ENCODE measurements around the gene PTPN18. TPM values are rescaled to one million over a fixed set of nuclear protein-coding genes. Genes with fewer than 3 reads are reported as not detected.

Gene PTPN18, protein sequence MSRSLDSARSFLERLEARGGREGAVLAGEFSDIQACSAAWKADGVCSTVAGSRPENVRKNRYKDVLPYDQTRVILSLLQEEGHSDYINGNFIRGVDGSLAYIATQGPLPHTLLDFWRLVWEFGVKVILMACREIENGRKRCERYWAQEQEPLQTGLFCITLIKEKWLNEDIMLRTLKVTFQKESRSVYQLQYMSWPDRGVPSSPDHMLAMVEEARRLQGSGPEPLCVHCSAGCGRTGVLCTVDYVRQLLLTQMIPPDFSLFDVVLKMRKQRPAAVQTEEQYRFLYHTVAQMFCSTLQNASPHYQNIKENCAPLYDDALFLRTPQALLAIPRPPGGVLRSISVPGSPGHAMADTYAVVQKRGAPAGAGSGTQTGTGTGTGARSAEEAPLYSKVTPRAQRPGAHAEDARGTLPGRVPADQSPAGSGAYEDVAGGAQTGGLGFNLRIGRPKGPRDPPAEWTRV
- total RNA-seq, result 14.7 and 14.9 TPM in 2 replicates

DNA sequence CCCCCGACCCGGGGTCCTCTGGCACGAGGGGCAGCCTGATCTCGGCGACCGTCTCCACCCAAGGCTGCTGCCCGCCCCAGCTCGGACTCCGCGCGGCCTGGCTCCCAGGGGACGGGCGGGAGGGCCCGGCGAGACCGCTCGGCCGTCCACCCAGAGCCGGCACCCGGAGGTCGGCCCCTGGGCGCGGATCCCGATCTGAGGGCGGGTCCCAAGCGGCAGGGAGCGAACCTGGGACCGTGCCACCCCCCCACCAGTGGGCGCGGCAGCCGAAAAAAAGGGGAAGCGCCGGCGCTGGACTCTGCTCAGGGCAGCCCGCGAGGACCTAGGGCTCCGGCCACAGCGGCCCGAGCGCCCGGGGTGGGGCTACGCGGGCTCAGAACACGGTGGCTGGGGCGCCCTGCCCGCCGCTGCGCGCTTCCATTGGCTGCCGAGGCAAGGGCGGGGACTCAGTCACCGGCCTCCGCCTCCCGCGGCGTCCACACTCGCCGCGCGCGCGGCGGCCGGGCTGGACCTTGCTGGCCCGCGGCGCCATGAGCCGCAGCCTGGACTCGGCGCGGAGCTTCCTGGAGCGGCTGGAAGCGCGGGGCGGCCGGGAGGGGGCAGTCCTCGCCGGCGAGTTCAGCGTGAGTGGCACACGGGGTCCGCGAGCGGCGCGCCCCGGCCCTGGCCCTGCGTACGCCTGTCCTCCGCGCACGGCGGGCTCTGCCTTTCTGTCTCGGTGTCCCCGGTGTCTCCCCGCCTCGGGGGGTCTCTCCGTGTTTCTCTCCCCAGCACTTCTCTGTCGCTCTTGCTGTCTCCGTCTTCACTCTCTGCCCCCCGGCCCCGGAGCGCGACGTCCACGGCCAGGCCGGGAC is at the start of gene PTPN18:
Gene PTPN18, plus strand, starts transcription at position 479 of the 854 bp plus-strand sequence. Its CDS starts 52 bp downstream, at position 531.

DNA sequence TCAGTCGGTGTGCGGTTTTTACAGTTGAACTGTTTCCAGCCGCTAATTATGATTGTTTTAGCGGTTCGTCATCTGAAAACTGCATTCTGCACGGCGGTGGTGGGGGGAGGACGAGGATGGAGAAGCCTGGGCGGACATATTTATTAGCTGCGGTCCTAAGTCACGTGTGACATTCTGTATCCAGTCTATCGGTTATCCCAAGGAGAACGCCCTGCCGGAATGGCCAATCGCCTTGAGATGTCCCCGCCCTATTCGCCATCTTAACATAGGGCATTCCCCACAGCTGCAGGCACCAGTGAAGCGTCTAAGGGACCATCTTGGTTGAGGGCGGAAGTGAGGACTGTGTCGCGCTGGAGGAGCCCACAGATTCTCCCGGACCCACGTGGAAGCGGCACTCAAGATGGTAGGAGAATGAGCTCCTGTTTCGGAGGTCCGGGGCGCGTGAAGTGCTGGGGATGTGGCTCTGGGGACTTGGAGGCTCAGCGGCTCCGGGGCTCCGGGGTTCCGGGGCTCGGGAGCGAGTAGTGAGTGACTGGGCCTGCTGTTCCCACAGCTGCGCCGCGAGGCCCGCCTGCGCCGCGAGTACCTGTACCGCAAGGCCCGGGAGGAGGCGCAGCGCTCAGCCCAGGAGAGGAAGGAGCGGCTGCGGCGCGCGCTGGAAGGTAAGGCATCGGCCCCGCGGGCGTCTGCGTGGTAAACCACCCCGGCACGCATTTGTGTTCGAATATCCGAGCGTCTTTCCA is 13.2 kb upstream of the PTPN18 start, which contains the start of gene IMP4:
Gene IMP4, plus strand, starts transcription at position 365 of the 743 bp plus-strand sequence. Its CDS starts 36 bp downstream, at position 401.

Other genes starting within 250 kb of the PTPN18 start
- not detected in 2 replicates for gene POTEF, start 226.8 kb upstream of the PTPN18 start, total RNA-seq
- 6.8 and 7.1 TPM in 2 replicates for gene CCDC74B, start 210.9 kb upstream of the PTPN18 start, total RNA-seq
- gene SMPD4, start 174.5 kb upstream of the PTPN18 start, total RNA-seq, result 9.8 and 13.1 TPM in 2 replicates
- 187 and 204 TPM in 2 replicates for gene MZT2B, start 173.8 kb upstream of the PTPN18 start, total RNA-seq
- not detected in 2 replicates for gene TUBA3E, start 157.6 kb upstream of the PTPN18 start, total RNA-seq
- gene IMP4, start 13.2 kb upstream of the PTPN18 start, total RNA-seq, result 58.9 and 89.7 TPM in 2 replicates
- gene POTEI, start 153.3 kb downstream of the PTPN18 start, total RNA-seq, result not detected in 2 replicates
- not detected in 2 replicates for gene CFC1B, start 165.2 kb downstream of the PTPN18 start, total RNA-seq
- not detected in 2 replicates for gene CFC1, start 243.5 kb downstream of the PTPN18 start, total RNA-seq